GM21526 (cell line): ENCODE data around the gene DAZ1.
"Not testable (repeated sequence)": the region's sequence is repeated elsewhere in the genome, so short reads cannot be mapped to it uniquely, and the experiment has no call there.

ENCODE experiments used
- ATAC-seq: cut with Tn5 transposase; IDR thresholded peaks from one replicate; pipeline ENCODE4 v1.9.1; 2021; ENCODE audit warnings: moderate library complexity; ENCODE audit not compliant: unreplicated experiment, low FRiP score

DAZ1 gene

GRCh38 chrY:23198908-23199307 is at the start of gene DAZ1:
Gene DAZ1, minus strand, starts transcription at chrY:23199008. Its CDS starts 208 bp downstream, at chrY:23198800.
- not testable (repeated sequence) for ATAC-seq

- ATAC-seq, result not testable (repeated sequence)
Observed at GRCh38 chrY:23219233-23219632, 20.4 kb upstream of the DAZ1 start, which contains the start of gene DAZ2. Gene DAZ2, plus strand, starts transcription at chrY:23219533. Its CDS starts 208 bp downstream, at chrY:23219741.

- ATAC-seq, result not testable (repeated sequence)
Observed at GRCh38 chrY:23210681-23211080, 11.9 kb upstream of the DAZ1 start.

GRCh38 chrY:23209802-23210495 is 11.1 kb upstream of the DAZ1 start:
- not testable (repeated sequence) for ATAC-seq

- ATAC-seq, result not testable (repeated sequence)
Observed at GRCh38 chrY:23207455-23207854, 8.6 kb upstream of the DAZ1 start.
